K562 (cell line): ENCODE results near the gene SFSWAP. TPM values are rescaled to one million over a fixed set of nuclear protein-coding genes. Genes with fewer than 3 reads are reported as not detected.

Source experiments
- ATAC-seq: fragments of 200-7000 bp; cut with Tn5 transposase; 3 replicates; pipeline ENCODE4 v1.9.1; 2020; ENCODE audit warnings: moderate library complexity
- BruUV-seq: library from RNA; stranded (reverse); fragments of 400-500 nt; replicated peaks from 2 replicates; lab custom pipeline; 2021; lab: Mats Ljungman, UMichigan
- CTCF ChIA-PET: fragments of 300-600 bp; formaldehyde crosslinking; extraction: SDS; loops from one replicate; lab custom pipeline; 2021; ENCODE audit warnings: low intra/inter-chr PET ratio; lab: Yijun Ruan, JAX
- POLR2A ChIA-PET: fragments of 300-600, 350-650 bp; sonication (Branson Sonifier 250); formaldehyde crosslinking; extraction: SDS; loops from one replicate; lab custom pipeline; 2021; ENCODE audit warnings: antibody characterized with exemption, inconsistent platforms; lab: Yijun Ruan, JAX
- DNase-seq, 4 experiments: peaks; one replicate each; pipeline versions ENCODE4 v3.0.0 to v3.0.0-alpha.2; 2011 to 2018; ENCODE audit warnings: low spot score in 3 of 4, mixed read lengths in 3 of 4; ENCODE audit errors: extremely low read depth in 1 of 4
- FAIRE-seq: peaks from 2 replicates; lab custom pipeline; 2011; peaks lifted over from hg19 to GRCh38; lab: Jason Lieb, UNC
- H2AFZ ChIP-seq: 2 replicates; pipeline ENCODE4 v1.6.0; 2011; ENCODE audit warnings: low read depth, low read length, control low read depth, inconsistent platforms
- H3K27ac ChIP-seq: fragments of 200-600 bp; 3 replicates; pipeline ENCODE4 v1.8.0; 2011; ENCODE audit warnings: low read depth, mild to moderate bottlenecking, control low read depth, inconsistent platforms, low read length, moderate library complexity, mixed read lengths; ENCODE audit errors: extremely low read depth
- H3K27me3 ChIP-seq, 2 experiments: fragments of 300-600 bp in 1 of 2; 2 replicates in 1 of 2; 3 replicates in 1 of 2; pipeline versions ENCODE4 v1.6.0 to v1.8.0; 2011; ENCODE audit warnings: inconsistent platforms in 2 of 2, low read length in 2 of 2, mild to moderate bottlenecking in 1 of 2, mixed read lengths in 1 of 2, moderate library complexity in 1 of 2; ENCODE audit not compliant: control insufficient read depth in 2 of 2, insufficient read depth in 2 of 2
- H3K36me3 ChIP-seq: fragments of 300-600 bp; 3 replicates; pipeline ENCODE4 v1.8.0; 2011; ENCODE audit warnings: mild to moderate bottlenecking, low read length, inconsistent platforms; ENCODE audit not compliant: control insufficient read depth, insufficient read depth
- H3K4me1 ChIP-seq, 2 experiments: fragments of 200-600 bp in 1 of 2; replicated peaks in 1 of 2; 2 replicates in 1 of 2; 3 replicates in 1 of 2; pipeline versions ENCODE4 v1.5.1 to v1.8.0; 2011; ENCODE audit warnings: inconsistent platforms in 2 of 2, low read length in 2 of 2, mild to moderate bottlenecking in 1 of 2, mixed read lengths in 1 of 2, moderate library complexity in 1 of 2; ENCODE audit not compliant: control insufficient read depth in 2 of 2, insufficient read depth in 2 of 2
- H3K4me2 ChIP-seq: 2 replicates; pipeline ENCODE4 v1.6.1; 2011; ENCODE audit warnings: low read length, control low read depth, inconsistent platforms, mixed read lengths; ENCODE audit not compliant: insufficient read depth
- H3K4me3 ChIP-seq: fragments of 200-600 bp; sonication (generic), shearing (Covaris generic); 2 replicates; pipeline ENCODE4 v1.5.1; 2016; ENCODE audit warnings: control low read depth, inconsistent platforms
- H3K79me2 ChIP-seq: fragments of 200-600 bp; 3 replicates; pipeline ENCODE4 v1.8.0; 2011; ENCODE audit warnings: low read length, inconsistent platforms; ENCODE audit not compliant: control insufficient read depth, insufficient read depth
- H3K9ac ChIP-seq, 2 experiments: 2 replicates each; pipeline versions ENCODE4 v1.6.0 to v1.6.1; 2011; ENCODE audit warnings: low read depth in 2 of 2, low read length in 2 of 2, control low read depth in 1 of 2, inconsistent platforms in 1 of 2, mild to moderate bottlenecking in 1 of 2, mixed read lengths in 1 of 2; ENCODE audit not compliant: insufficient read depth in 1 of 2
- H3K9me1 ChIP-seq: one replicate; pipeline ENCODE4 v1.6.0; 2011; ENCODE audit warnings: inconsistent platforms, mild to moderate bottlenecking, low read length, moderate library complexity; ENCODE audit not compliant: control insufficient read depth, insufficient read depth
- H3K9me3 ChIP-seq: replicated peaks from 2 replicates; pipeline ENCODE4 v1.5.1; 2011; ENCODE audit warnings: low read depth, low read length, inconsistent platforms; ENCODE audit not compliant: control insufficient read depth, insufficient read depth
- H4K20me1 ChIP-seq: replicated peaks from 2 replicates; pipeline ENCODE4 v1.6.1; 2011; ENCODE audit warnings: low read length, inconsistent platforms, mixed read lengths; ENCODE audit not compliant: control insufficient read depth, insufficient read depth
- BRF1 ChIP-seq: IDR thresholded peaks from 3 replicates; pipeline ENCODE4 v1.6.1; 2011; ENCODE audit warnings: borderline replicate concordance, mild to moderate bottlenecking; ENCODE audit not compliant: insufficient read length; ENCODE audit errors: extremely low read depth
- MECOM ChIP-seq: fragments of 250-450 bp; sonication (Bioruptor Pico); IDR thresholded peaks from 2 replicates; pipeline ENCODE4 v1.8.0; 2022; ENCODE audit warnings: inconsistent platforms
- MXI1 ChIP-seq: IDR thresholded peaks from 2 replicates; pipeline ENCODE4 v1.6.1; 2011; ENCODE audit warnings: low read depth, mild to moderate bottlenecking, improper control_type of control experiment, low read length
- TAF7 ChIP-seq: fragments of 450-650 bp; IDR thresholded peaks from 2 replicates; pipeline ENCODE4 v1.6.1; 2016; ENCODE audit warnings: missing genetic modification characterization, missing compliant biosample characterization
- ZNF445 ChIP-seq: fragments of 250-450 bp; sonication (Bioruptor Pico); IDR thresholded peaks from 2 replicates; pipeline ENCODE4 v1.4.0; 2020; ENCODE audit warnings: low read depth, mild to moderate bottlenecking, moderate library complexity
- ZNF696 ChIP-seq: fragments of 250-450 bp; sonication (Bioruptor Pico); conservative IDR thresholded peaks from 2 replicates; pipeline ENCODE4 v1.4.0; 2020; ENCODE audit warnings: mild to moderate bottlenecking, moderate library complexity
- WGBS: fragments of 100-300 bp; shearing (Covaris generic); methylation state at CpG from one replicate; pipeline ENCODE4 v1.1.6; 2016; ENCODE audit warnings: low coverage, mixed read lengths; ENCODE audit not compliant: insufficient coverage; ENCODE audit errors: missing lambda C conversion rate; 5-methylcytosine and 5-hydroxymethylcytosine counted together
- in situ Hi-C: fragments of 300-500 bp; cut with MboI; formaldehyde crosslinking; loops from 4 replicates; pipeline ENCODE4 v1.15.0; 2018; ENCODE audit warnings: inconsistent platforms, mixed read lengths
- intact Hi-C: fragments of 100-400 bp; cut with micrococcal nuclease; formaldehyde crosslinking; loops from 2 replicates; pipeline ENCODE4 v1.14.2; 2022
- polyA plus RNA-seq, 8 experiments: library from polyadenylated mRNA; depleted of rRNA in 4 of 8; stranded (reverse) in 5 of 8; unstranded in 3 of 8; fragments of >200 nt; fragmentation: Nextera tagmentation in 2 of 8; fragmentation: Illumina TruSeq in 1 of 8; extraction: Ambion mirVana in 2 of 8; extraction: Trizol in 1 of 8; gene quantifications; 2 replicates each; pipeline versions ENCODE4 v1.2.1 to v1.2.3, GENCODE V29; 2011 to 2014; ENCODE audit warnings: inconsistent platforms in 1 of 8, missing spikeins in 1 of 8
- total RNA-seq, 7 experiments: library from RNA; depleted of rRNA in 6 of 7; stranded (reverse); fragments of >200 nt in 6 of 7; fragmentation: Illumina TruSeq in 2 of 7; extraction: Trizol in 2 of 7; gene quantifications; 2 replicates each; pipeline versions ENCODE4 v1.2.1 to v1.2.3, GENCODE V29; 2011 to 2021; ENCODE audit warnings: low replicate concordance in 1 of 7
- TF ChIP-seq, protein P1 (sequence below): fragments of 250-450 bp; sonication (Bioruptor Pico); IDR thresholded peaks from 2 replicates; pipeline ENCODE4 v1.4.0; 2020; ENCODE audit warnings: borderline replicate concordance
- TF ChIP-seq, protein P2 (sequence below): sonication (generic); formaldehyde crosslinking; IDR thresholded peaks from 2 replicates; pipeline ENCODE4 v1.8.0; 2022; ENCODE audit warnings: mild to moderate bottlenecking, missing genetic modification reagents
- TF ChIP-seq, protein P3 (sequence below): fragments of 250-450 bp; sonication (Bioruptor Pico); IDR thresholded peaks from 2 replicates; pipeline ENCODE4 v1.4.0; 2020
- TF ChIP-seq, protein P4 (sequence below): fragments of 450-650 bp; IDR thresholded peaks from 2 replicates; pipeline ENCODE4 v1.6.1; 2017; ENCODE audit warnings: antibody characterized with exemption, mild to moderate bottlenecking

Gene SFSWAP
- total and polyA plus RNA-seq, 9 of the 15 experiments (the other 6 are each of a cell fraction or from before 2014, with no cell fraction given): 2.4 to 60.4 (median 32.6) TPM

DNA sequence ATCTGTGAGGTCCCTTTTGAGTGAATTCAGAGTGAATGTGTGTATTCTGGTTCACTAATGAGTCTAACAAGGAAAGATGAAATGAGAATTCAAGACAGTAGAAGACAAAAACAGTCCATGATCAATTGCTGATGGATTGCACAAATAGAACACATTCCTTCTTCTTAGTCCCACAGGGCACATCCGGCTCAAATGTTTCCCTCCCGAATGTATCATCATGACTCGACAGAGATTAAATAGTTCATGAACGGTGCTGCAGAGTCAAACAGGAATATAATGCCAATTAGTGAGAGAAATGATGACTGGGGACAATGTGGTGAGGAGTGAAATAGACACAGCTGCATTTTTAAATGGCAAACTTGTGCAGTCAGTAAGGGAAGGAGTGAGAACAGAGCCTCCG is 11.5 kb upstream of the SFSWAP start (continued):
- TF ChIP-seq, protein P1, sequence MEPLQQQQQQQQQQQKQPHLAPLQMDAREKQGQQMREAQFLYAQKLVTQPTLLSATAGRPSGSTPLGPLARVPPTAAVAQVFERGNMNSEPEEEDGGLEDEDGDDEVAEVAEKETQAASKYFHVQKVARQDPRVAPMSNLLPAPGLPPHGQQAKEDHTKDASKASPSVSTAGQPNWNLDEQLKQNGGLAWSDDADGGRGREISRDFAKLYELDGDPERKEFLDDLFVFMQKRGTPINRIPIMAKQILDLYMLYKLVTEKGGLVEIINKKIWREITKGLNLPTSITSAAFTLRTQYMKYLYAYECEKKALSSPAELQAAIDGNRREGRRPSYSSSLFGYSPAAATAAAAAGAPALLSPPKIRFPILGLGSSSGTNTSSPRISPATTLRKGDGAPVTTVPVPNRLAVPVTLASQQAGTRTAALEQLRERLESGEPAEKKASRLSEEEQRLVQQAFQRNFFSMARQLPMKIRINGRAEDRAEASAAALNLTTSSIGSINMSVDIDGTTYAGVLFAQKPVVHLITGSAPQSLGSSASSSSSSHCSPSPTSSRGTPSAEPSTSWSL (CRISPR knock-in tag): no peak
- TF ChIP-seq BRF1 (no peak), MECOM (CRISPR knock-in tag) (no peak)
- TF ChIP-seq, protein P2, sequence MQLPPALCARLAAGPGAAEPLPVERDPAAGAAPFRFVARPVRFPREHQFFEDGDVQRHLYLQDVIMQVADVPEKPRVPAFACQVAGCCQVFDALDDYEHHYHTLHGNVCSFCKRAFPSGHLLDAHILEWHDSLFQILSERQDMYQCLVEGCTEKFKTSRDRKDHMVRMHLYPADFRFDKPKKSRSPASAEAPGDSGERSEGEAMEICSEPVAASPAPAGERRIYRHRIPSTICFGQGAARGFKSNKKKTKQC (CRISPR knock-in tag): no peak

DNA sequence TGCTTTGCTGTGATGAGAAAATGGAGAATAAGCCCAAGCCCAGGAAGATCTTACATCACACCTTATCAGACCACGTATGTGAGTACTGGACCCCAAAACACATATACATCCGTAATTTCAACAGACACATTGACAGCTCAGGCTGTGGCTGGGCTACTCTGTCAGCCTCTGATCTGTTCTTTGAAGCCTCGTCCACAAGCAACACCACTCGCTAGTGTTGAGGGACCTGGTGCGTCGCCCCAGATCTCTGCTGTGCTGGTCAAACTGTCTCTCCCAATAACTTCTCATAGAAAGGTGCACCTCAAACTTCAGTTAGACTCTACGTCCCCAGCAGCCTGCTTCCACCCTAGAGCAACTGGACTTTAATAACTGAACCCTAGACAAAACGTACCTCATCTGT is 10.6 kb upstream of the SFSWAP start:
- peak overlapping the region; percentile 76 for H2AFZ ChIP-seq
- intact Hi-C loops: no loop called here
- FAIRE-seq (peak; percentile 6), ATAC-seq (peak; percentile 56), DNase-seq (no peak)
- H3K4me1 ChIP-seq: peaks cover 0 to 4% of the 10 kb centered on the region in 2 experiments; a peak in 2 of 5 replicates
- H3K9me1 ChIP-seq: no peaks in the 10 kb centered on the region
- BruUV-seq: no TSS peak
- CTCF ChIA-PET: no interaction called here
- H3K9ac ChIP-seq: no peak overlapping the region
- H3K9me3 ChIP-seq: no peaks in the 10 kb centered on the region
- POLR2A ChIA-PET: interaction anchor here (0.7 to 0.9 kb wide), 4 partner anchors 11 to 347 kb away, joined by 3 to 4 read pairs (median 3); partner anchors contain the start of gene SFSWAP
- H3K79me2 ChIP-seq: no peaks in the 10 kb centered on the region
- no peaks in the 10 kb centered on the region for H3K36me3 ChIP-seq
- WGBS: 21% methylated on average over 8 of the region's 8 CpGs
- peaks cover 13 to 29% of the 10 kb centered on the region in 2 experiments; a peak in 4 of 5 replicates for H3K27me3 ChIP-seq
- no peak overlapping the region for H3K4me3 ChIP-seq
- no peaks in the 10 kb centered on the region; the same call in 1 of the 2 replicates for H4K20me1 ChIP-seq
- H3K27ac ChIP-seq: no peak overlapping the region
- in situ Hi-C loops: no loop called here
- no peak overlapping the region for H3K4me2 ChIP-seq
- TF ChIP-seq, protein P3, sequence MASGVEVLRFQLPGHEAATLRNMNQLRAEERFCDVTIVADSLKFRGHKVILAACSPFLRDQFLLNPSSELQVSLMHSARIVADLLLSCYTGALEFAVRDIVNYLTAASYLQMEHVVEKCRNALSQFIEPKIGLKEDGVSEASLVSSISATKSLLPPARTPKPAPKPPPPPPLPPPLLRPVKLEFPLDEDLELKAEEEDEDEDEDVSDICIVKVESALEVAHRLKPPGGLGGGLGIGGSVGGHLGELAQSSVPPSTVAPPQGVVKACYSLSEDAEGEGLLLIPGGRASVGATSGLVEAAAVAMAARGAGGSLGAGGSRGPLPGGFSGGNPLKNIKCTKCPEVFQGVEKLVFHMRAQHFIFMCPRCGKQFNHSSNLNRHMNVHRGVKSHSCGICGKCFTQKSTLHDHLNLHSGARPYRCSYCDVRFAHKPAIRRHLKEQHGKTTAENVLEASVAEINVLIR (CRISPR knock-in tag): no peak
- no peak for TF ChIP-seq TAF7
- no peak for TF ChIP-seq ZNF696 (CRISPR knock-in tag)
- TF ChIP-seq, protein P4, sequence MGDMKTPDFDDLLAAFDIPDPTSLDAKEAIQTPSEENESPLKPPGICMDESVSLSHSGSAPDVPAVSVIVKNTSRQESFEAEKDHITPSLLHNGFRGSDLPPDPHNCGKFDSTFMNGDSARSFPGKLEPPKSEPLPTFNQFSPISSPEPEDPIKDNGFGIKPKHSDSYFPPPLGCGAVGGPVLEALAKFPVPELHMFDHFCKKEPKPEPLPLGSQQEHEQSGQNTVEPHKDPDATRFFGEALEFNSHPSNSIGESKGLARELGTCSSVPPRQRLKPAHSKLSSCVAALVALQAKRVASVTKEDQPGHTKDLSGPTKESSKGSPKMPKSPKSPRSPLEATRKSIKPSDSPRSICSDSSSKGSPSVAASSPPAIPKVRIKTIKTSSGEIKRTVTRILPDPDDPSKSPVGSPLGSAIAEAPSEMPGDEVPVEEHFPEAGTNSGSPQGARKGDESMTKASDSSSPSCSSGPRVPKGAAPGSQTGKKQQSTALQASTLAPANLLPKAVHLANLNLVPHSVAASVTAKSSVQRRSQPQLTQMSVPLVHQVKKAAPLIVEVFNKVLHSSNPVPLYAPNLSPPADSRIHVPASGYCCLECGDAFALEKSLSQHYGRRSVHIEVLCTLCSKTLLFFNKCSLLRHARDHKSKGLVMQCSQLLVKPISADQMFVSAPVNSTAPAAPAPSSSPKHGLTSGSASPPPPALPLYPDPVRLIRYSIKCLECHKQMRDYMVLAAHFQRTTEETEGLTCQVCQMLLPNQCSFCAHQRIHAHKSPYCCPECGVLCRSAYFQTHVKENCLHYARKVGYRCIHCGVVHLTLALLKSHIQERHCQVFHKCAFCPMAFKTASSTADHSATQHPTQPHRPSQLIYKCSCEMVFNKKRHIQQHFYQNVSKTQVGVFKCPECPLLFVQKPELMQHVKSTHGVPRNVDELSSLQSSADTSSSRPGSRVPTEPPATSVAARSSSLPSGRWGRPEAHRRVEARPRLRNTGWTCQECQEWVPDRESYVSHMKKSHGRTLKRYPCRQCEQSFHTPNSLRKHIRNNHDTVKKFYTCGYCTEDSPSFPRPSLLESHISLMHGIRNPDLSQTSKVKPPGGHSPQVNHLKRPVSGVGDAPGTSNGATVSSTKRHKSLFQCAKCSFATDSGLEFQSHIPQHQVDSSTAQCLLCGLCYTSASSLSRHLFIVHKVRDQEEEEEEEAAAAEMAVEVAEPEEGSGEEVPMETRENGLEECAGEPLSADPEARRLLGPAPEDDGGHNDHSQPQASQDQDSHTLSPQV: no peak
- no peak for TF ChIP-seq MXI1
- TF ChIP-seq ZNF445: no peak
